Endodermal cell (in vitro differentiated cells): ENCODE measurements around the gene MBTPS2. TPM values are rescaled to one million over a fixed set of nuclear protein-coding genes. Genes with fewer than 3 reads are reported as not detected.

ENCODE experiments used
- DNase-seq: peaks from one replicate; pipeline ENCODE4 v3.0.0-alpha.2; 2017
- H3K27ac ChIP-seq: 2 replicates; pipeline ENCODE4 v1.5.1; 2013; ENCODE audit warnings: mild to moderate bottlenecking, low read depth, low read length, moderate library complexity
- H3K27me3 ChIP-seq: 2 replicates; pipeline ENCODE4 v1.6.1; 2013; ENCODE audit warnings: mild to moderate bottlenecking, low read length, moderate library complexity; ENCODE audit not compliant: insufficient read depth, control insufficient read depth, poor library complexity, severe bottlenecking
- H3K36me3 ChIP-seq: 2 replicates; pipeline ENCODE4 v1.7.0; 2013; ENCODE audit warnings: mild to moderate bottlenecking, low read length, moderate library complexity; ENCODE audit not compliant: control insufficient read depth, insufficient read depth
- H3K4me1 ChIP-seq: one replicate; pipeline ENCODE4 v1.7.0; 2013; ENCODE audit warnings: low read length; ENCODE audit not compliant: control insufficient read depth, insufficient read depth
- H3K4me3 ChIP-seq: 2 replicates; pipeline ENCODE4 v1.5.1; 2013; ENCODE audit warnings: mild to moderate bottlenecking, low read length, moderate library complexity
- H3K9ac ChIP-seq: 2 replicates; pipeline ENCODE4 v1.6.1; 2013; ENCODE audit warnings: mild to moderate bottlenecking, low read length, moderate library complexity; ENCODE audit not compliant: poor library complexity, severe bottlenecking; ENCODE audit errors: extremely low read depth
- H3K9me3 ChIP-seq: 2 replicates; pipeline ENCODE4 v1.6.1; 2013; ENCODE audit warnings: mild to moderate bottlenecking, low read length, moderate library complexity; ENCODE audit not compliant: control insufficient read depth
- H3K27ac Mint-ChIP-seq: 2 replicates; pipeline ENCODE4 v1.8.0; 2020; ENCODE audit warnings: mixed read lengths
- H3K27me3 Mint-ChIP-seq: 2 replicates; pipeline ENCODE4 v1.8.0; 2021; ENCODE audit warnings: mild to moderate bottlenecking, mixed read lengths; ENCODE audit not compliant: insufficient read depth
- H3K36me3 Mint-ChIP-seq: 2 replicates; pipeline ENCODE4 v1.8.0; 2020; ENCODE audit warnings: low read depth, mixed read lengths
- H3K4me1 Mint-ChIP-seq: 2 replicates; pipeline ENCODE4 v1.8.0; 2020; ENCODE audit warnings: mixed read lengths
- H3K4me3 Mint-ChIP-seq: 2 replicates; pipeline ENCODE4 v1.8.0; 2020; ENCODE audit warnings: mild to moderate bottlenecking, moderate library complexity, mixed read lengths
- H3K9me3 Mint-ChIP-seq: 2 replicates; pipeline ENCODE4 v1.8.0; 2020; ENCODE audit warnings: mild to moderate bottlenecking, mixed read lengths
- CTCF ChIP-seq: fragments of 200-600 bp; sonication (generic); conservative IDR thresholded peaks from 2 replicates; pipeline ENCODE4 v1.5.0; 2021; ENCODE audit warnings: antibody characterized with exemption, mild to moderate bottlenecking
- WGBS, 2 experiments: methylation state at CpG; one replicate each; pipeline versions ENCODE4 v1.1.5 to v1.1.7; 2013; ENCODE audit warnings: missing lambda C conversion rate in 2 of 2, mixed read lengths in 1 of 2; ENCODE audit not compliant: insufficient coverage in 1 of 2, insufficient read length in 1 of 2; 5-methylcytosine and 5-hydroxymethylcytosine counted together
- total RNA-seq, 2 donors: library from RNA; stranded (reverse); fragmentation: NEBNext Ultra II Directional in 1 of 2; extraction: Animal tissue kit (Norgen Biotek cat#: 25700) in 1 of 2; gene quantifications; 2 replicates in 1 of 2; 3 replicates in 1 of 2; pipeline ENCODE4 v1.2.1, GENCODE V29; 2021

Gene MBTPS2
- total RNA-seq, 2 donors from 2014 or later: 12.6 to 13.6 TPM

- Mint-ChIP-seq H3K27me3 (no peaks in the 10 kb centered on the region), H3K36me3 (peaks cover 6% of the 10 kb centered on the region), H3K4me3 (no peak overlapping the region), H3K9me3 (no peaks in the 10 kb centered on the region), H3K4me1 (no peaks in the 10 kb centered on the region), H3K27ac (no peak overlapping the region)
- WGBS, 2 experiments: 67% methylated on average over 1 of the region's 1 CpG; no CpG with 5 or more reads in 1 of the 2 experiments
- H3K4me3 ChIP-seq: no peak overlapping the region
- DNase-seq: no peak
- no peaks in the 10 kb centered on the region for H3K27me3 ChIP-seq
- no peaks in the 10 kb centered on the region for H3K9me3 ChIP-seq
- H3K9ac ChIP-seq: no peak overlapping the region
- TF ChIP-seq CTCF: no peak
- H3K4me1 ChIP-seq: no peaks in the 10 kb centered on the region
- no peaks in the 10 kb centered on the region for H3K36me3 ChIP-seq
- peak overlapping the region; percentile 90 for H3K27ac ChIP-seq
These were observed 67.8 kb downstream of the MBTPS2 start for GRCh38 chrX:21907260-21907659.

- no peaks in the 10 kb centered on the region for H3K36me3 ChIP-seq
- H3K27ac Mint-ChIP-seq: no peak overlapping the region
- no peaks in the 10 kb centered on the region for H3K27me3 ChIP-seq
- H3K4me3 ChIP-seq: no peak overlapping the region
- no peaks in the 10 kb centered on the region for H3K27me3 Mint-ChIP-seq
- 94% methylated on average over 4 of the region's 4 CpGs; no CpG with 5 or more reads in 1 of the 2 experiments for WGBS, 2 experiments
- H3K36me3 Mint-ChIP-seq: no peaks in the 10 kb centered on the region
- DNase-seq: no peak
- H3K4me1 ChIP-seq: no peaks in the 10 kb centered on the region
- H3K27ac ChIP-seq: no peak overlapping the region
- H3K9me3 Mint-ChIP-seq: no peaks in the 10 kb centered on the region
- no peak overlapping the region for H3K9ac ChIP-seq
- TF ChIP-seq CTCF: no peak
- no peaks in the 10 kb centered on the region for H3K4me1 Mint-ChIP-seq
- H3K9me3 ChIP-seq: no peaks in the 10 kb centered on the region
- no peak overlapping the region for H3K4me3 Mint-ChIP-seq
These were observed 72.1 kb downstream of the MBTPS2 start for GRCh38 chrX:21911481-21911880.

DNA sequence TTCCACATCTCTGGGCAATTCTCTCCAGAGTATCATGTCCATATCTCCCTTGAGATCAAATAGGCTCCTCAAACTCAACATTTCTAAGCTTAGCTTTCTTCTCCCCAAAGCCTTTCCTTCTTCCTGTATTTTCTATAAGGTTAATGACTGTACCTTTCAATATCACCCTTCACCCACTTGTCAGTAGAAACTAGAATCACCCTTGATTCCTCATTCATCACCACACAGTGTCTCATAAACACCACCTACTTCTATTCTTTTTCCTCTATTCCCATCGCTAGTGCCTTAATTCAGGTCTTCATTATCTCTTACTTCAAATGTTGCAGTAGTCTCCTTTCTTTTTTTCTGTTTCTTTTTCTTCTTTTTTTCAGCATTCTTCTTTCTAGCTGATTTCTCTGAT, 72.8 kb downstream of the MBTPS2 start:
- Mint-ChIP-seq H3K4me1 (no peaks in the 10 kb centered on the region), H3K4me3 (no peak overlapping the region), H3K27ac (no peak overlapping the region), H3K9me3 (no peaks in the 10 kb centered on the region), H3K36me3 (no peaks in the 10 kb centered on the region), H3K27me3 (no peaks in the 10 kb centered on the region)
- H3K27ac ChIP-seq: no peak overlapping the region
- H3K9ac ChIP-seq: no peak overlapping the region
- no peaks in the 10 kb centered on the region for H3K4me1 ChIP-seq
- no peak for DNase-seq
- no peak for TF ChIP-seq CTCF
- no peaks in the 10 kb centered on the region for H3K9me3 ChIP-seq
- no peak overlapping the region for H3K4me3 ChIP-seq
- H3K36me3 ChIP-seq: no peaks in the 10 kb centered on the region
- H3K27me3 ChIP-seq: no peaks in the 10 kb centered on the region
- WGBS, 2 experiments: 89 to 100% methylated on average over 1 of the region's 1 CpG
